Skeletal muscle tissue (tissue), 4 donors: ENCODE data around the gene AGMO. TPM values are rescaled to one million over a fixed set of nuclear protein-coding genes. Genes with fewer than 3 reads are reported as not detected.

ENCODE experiments used
- H3K27ac ChIP-seq: one replicate; pipeline ENCODE4 v1.7.0; 2013; ENCODE audit warnings: mild to moderate bottlenecking, low read depth, low read length, inconsistent platforms
- H3K27me3 ChIP-seq, 3 donors: one replicate each; pipeline ENCODE4 v1.7.0; 2013; ENCODE audit warnings: low read length in 3 of 3; ENCODE audit not compliant: control insufficient read depth in 3 of 3, insufficient read depth in 3 of 3
- H3K36me3 ChIP-seq, 3 donors: one replicate each; pipeline ENCODE4 v1.7.0; 2013; ENCODE audit warnings: low read length in 3 of 3; ENCODE audit not compliant: control insufficient read depth in 3 of 3, insufficient read depth in 3 of 3
- H3K4me1 ChIP-seq, 3 donors: one replicate each; pipeline ENCODE4 v1.7.0; 2013; ENCODE audit warnings: low read length in 3 of 3, mild to moderate bottlenecking in 3 of 3; ENCODE audit not compliant: control insufficient read depth in 3 of 3, insufficient read depth in 3 of 3
- H3K4me3 ChIP-seq, 3 donors: one replicate each; pipeline ENCODE4 v1.7.0; 2013; ENCODE audit warnings: low read length in 3 of 3
- H3K9ac ChIP-seq, 3 donors: one replicate each; pipeline ENCODE4 v1.7.0; 2013; ENCODE audit warnings: low read length in 3 of 3, mild to moderate bottlenecking in 3 of 3, moderate library complexity in 2 of 3, low read depth in 1 of 3
- H3K9me3 ChIP-seq, 3 donors: one replicate each; pipeline ENCODE4 v1.7.0; 2013; ENCODE audit warnings: low read length in 3 of 3; ENCODE audit not compliant: control insufficient read depth in 3 of 3
- total RNA-seq: library from RNA; depleted of rRNA; stranded (reverse); fragments of >200 nt; gene quantifications from one replicate; pipeline ENCODE4 v1.2.3, GENCODE V29; 2014
- donor health status: Osteomylitis.

AGMO gene
- total RNA-seq, 1 donor from 2014 or later = 3.1 TPM

DNA sequence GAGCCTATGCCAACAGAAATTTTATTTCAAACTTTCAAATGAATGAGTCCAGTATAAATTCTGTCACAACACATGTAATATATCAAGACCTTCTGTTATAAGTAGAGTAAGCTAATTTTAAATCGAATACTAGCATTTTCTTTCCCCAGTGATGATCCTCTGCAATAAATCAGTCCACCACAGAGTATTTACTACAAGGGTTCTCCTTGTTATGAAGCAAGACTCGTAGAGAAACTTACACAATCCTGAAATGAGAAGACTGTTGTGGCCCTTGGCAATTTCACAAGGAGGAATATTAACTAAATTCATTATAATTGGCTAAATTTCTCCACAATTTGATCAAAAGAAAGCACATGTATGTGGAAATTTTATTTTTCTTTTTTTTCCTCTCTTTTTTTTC is 346.8 kb downstream of the AGMO start:
- Histone ChIP-seq H3K27me3 (no peaks in the 10 kb centered on the region), H3K4me1 (no peaks in the 10 kb centered on the region), H3K36me3 (no peaks in the 10 kb centered on the region), H3K9ac (no peak overlapping the region), H3K4me3 (no peak overlapping the region), H3K27ac (no peak overlapping the region), H3K9me3 (no peaks in the 10 kb centered on the region)

GRCh38 chr7:15213093-15213492 is 348.7 kb downstream of the AGMO start:
- Histone ChIP-seq H3K27me3 (no peaks in the 10 kb centered on the region), H3K27ac (no peak overlapping the region), H3K9ac (no peak overlapping the region), H3K4me1 (no peaks in the 10 kb centered on the region), H3K4me3 (no peak overlapping the region), H3K36me3 (no peaks in the 10 kb centered on the region), H3K9me3 (no peaks in the 10 kb centered on the region)

DNA sequence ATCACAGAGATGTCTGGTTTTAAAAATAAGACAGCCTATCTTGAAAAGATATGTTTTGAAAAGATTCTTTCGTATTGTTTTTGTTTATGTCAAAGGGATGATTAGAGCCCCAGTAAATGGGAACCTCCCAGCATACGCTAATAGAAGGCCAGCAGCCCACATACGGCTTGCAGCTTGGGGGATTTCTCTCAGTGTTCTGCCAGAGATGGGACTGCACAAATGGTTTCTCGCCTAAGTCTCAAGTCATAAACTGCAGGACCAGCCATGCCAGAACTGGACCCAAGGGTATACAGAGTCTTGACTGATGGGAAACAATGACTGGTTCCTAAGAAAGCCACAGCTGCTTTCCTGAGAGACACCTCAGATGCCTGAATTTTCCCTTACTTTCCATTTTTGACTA is 352.4 kb downstream of the AGMO start:
- H3K27me3 ChIP-seq = no peaks in the 10 kb centered on the region
- no peak overlapping the region for H3K27ac ChIP-seq
- no peaks in the 10 kb centered on the region for H3K4me1 ChIP-seq
- no peaks in the 10 kb centered on the region for H3K36me3 ChIP-seq
- no peaks in the 10 kb centered on the region for H3K9me3 ChIP-seq
- no peak overlapping the region for H3K9ac ChIP-seq
- no peak overlapping the region for H3K4me3 ChIP-seq

GRCh38 chr7:15204421-15204820 is 357.4 kb downstream of the AGMO start:
- H3K9ac ChIP-seq = no peak overlapping the region
- H3K27me3 ChIP-seq = no peaks in the 10 kb centered on the region
- H3K4me1 ChIP-seq = no peaks in the 10 kb centered on the region
- no peaks in the 10 kb centered on the region for H3K9me3 ChIP-seq
- no peaks in the 10 kb centered on the region for H3K36me3 ChIP-seq
- no peak overlapping the region for H3K27ac ChIP-seq
- H3K4me3 ChIP-seq = no peak overlapping the region

- H3K4me1 ChIP-seq = peaks cover 0 to 3% (median 0%) of the 10 kb centered on the region in 3 donors
- no peak overlapping the region for H3K4me3 ChIP-seq
- H3K36me3 ChIP-seq = no peaks in the 10 kb centered on the region
- no peaks in the 10 kb centered on the region for H3K9me3 ChIP-seq
- no peaks in the 10 kb centered on the region for H3K27me3 ChIP-seq
- H3K27ac ChIP-seq = no peak overlapping the region
- no peak overlapping the region for H3K9ac ChIP-seq
Observed at GRCh38 chr7:15199482-15199881, 362.3 kb downstream of the AGMO start.

GRCh38 chr7:15197042-15197977 is 364.5 kb downstream of the AGMO start:
- Histone ChIP-seq H3K4me3 (no peak overlapping the region), H3K27ac (no peak overlapping the region), H3K27me3 (no peaks in the 10 kb centered on the region), H3K36me3 (no peaks in the 10 kb centered on the region), H3K4me1 (peaks cover 0 to 3% (median 0%) of the 10 kb centered on the region in 3 donors), H3K9me3 (no peaks in the 10 kb centered on the region), H3K9ac (no peak overlapping the region)

GRCh38 chr7:15178065-15178464 is 383.8 kb downstream of the AGMO start:
- Histone ChIP-seq H3K4me3 (no peak overlapping the region), H3K27ac (no peak overlapping the region), H3K9ac (no peak overlapping the region), H3K4me1 (no peaks in the 10 kb centered on the region), H3K9me3 (peaks cover 0 to 1% (median 0%) of the 10 kb centered on the region in 3 donors), H3K36me3 (no peaks in the 10 kb centered on the region), H3K27me3 (no peaks in the 10 kb centered on the region)

DNA sequence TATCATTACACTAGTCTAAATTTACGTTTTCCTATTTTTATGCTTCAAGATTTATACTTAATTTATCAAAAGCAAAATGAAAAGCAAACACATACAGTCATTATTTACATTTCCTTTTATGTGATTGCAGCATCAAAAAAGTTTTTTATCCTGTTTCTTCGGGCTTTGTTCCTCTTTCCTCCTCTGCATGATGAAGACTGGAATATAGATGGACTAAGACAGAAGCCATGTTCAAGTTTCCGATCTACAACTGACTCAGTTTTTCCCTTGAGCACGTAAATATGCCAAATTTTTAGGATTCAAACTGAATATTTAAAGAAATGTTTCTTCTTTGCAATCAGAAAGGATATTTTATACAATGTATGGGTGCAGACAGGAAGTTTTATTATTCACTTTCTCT is 385.7 kb downstream of the AGMO start:
- H3K9ac ChIP-seq = no peak overlapping the region
- H3K27ac ChIP-seq = no peak overlapping the region
- H3K36me3 ChIP-seq = no peaks in the 10 kb centered on the region
- H3K4me1 ChIP-seq = no peaks in the 10 kb centered on the region
- no peak overlapping the region for H3K4me3 ChIP-seq
- peaks cover 0 to 1% (median 0%) of the 10 kb centered on the region in 3 donors for H3K9me3 ChIP-seq
- H3K27me3 ChIP-seq = no peaks in the 10 kb centered on the region

- no peaks in the 10 kb centered on the region for H3K27me3 ChIP-seq
- H3K9me3 ChIP-seq = peaks cover 0 to 1% (median 0%) of the 10 kb centered on the region in 3 donors
- no peaks in the 10 kb centered on the region for H3K36me3 ChIP-seq
- H3K4me3 ChIP-seq = no peak overlapping the region
- no peak overlapping the region for H3K9ac ChIP-seq
- no peaks in the 10 kb centered on the region for H3K4me1 ChIP-seq
- H3K27ac ChIP-seq = no peak overlapping the region
Observed at GRCh38 chr7:15175152-15175551, 386.7 kb downstream of the AGMO start.

GRCh38 chr7:15174485-15174884 is 387.3 kb downstream of the AGMO start:
- Histone ChIP-seq H3K36me3 (no peaks in the 10 kb centered on the region), H3K9me3 (peaks cover 0 to 1% (median 0%) of the 10 kb centered on the region in 3 donors), H3K4me3 (no peak overlapping the region), H3K9ac (no peak overlapping the region), H3K4me1 (no peaks in the 10 kb centered on the region), H3K27me3 (no peaks in the 10 kb centered on the region), H3K27ac (no peak overlapping the region)
